CD4-positive, alpha-beta T cell treated with Interleukin-12 subunit alpha and Interleukin-12 subunit beta, for 1 hour (primary cell): ENCODE data around the gene BICC1.

Experiments used
- DNase-seq: peaks from one replicate; pipeline ENCODE4 v3.0.0-alpha.2; 2020

The BICC1 gene

GRCh38 chr10:58608826-58609531, 96.3 kb downstream of the BICC1 start:
- no peak for DNase-seq

DNA sequence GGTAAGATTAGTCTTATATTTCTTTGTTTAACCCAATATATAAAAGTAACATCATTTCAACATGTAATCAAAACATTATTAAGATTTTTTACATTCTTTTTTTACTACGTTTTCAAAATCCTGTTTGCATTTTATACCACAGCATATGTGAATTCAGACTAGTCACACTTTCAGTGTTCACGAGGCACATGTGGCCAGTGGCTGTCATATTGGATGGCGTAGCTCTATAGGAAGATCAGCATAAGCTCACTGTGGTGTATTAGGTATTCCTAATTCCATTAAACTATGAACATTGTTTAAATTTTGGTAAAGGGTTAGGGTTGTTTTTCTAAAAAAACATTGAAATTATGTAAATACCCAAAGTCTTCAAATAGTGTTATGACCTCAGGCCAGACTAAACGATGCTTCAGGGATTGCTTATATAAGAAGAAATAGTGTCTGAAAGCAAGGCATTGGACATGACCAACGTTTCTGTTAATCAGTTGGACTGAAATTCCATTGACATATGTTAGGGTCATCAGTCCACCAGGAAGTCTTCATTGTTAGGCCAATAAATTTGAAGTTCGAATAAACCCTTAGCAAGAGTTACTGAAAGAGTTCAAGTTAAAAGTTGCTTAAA, 97.0 kb downstream of the BICC1 start:
- no peak for DNase-seq

GRCh38 chr10:58615237-58615935, 102.7 kb downstream of the BICC1 start:
- DNase-seq: no peak

GRCh38 chr10:58618158-58618676, 105.5 kb downstream of the BICC1 start:
- no peak for DNase-seq

DNA sequence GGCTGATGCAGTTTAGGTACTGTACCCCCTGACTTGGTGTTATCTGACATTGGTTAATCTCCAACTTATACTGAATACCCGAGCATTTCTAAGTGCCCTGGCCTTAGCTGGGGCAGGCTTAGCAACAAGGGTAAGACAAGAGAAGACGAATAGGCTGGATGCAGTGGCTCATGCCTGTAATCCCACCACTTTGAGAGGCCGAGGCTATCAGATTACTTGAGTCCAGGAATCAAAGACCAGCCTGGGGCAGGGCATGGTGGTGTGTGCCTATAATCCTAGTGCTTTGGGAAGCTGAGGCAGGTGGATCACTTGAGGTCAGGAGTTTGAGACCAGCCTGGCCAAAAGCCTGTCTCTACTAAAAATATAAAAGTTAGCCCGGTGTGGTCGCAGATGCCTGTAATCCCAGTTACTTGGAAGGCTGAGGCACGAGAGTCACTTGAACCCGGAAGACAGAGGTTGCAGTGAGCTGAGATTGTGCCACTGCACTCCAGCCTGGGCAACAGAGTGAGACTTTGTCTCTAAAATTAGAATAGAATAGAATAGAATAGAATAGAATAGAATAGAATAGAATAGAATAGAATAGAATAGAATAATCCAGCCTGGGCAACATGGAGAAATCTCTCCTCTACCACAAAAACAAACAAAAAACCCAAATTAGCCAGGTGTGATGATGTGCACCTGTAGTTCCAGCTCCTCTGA, 108.9 kb downstream of the BICC1 start:
- no peak for DNase-seq

GRCh38 chr10:58622246-58622645, 109.6 kb downstream of the BICC1 start:
- DNase-seq: no peak

- DNase-seq: no peak
Observed at GRCh38 chr10:58625070-58625469, 112.4 kb downstream of the BICC1 start.

GRCh38 chr10:58627392-58627791, 114.7 kb downstream of the BICC1 start:
- no peak for DNase-seq

- DNase-seq: no peak
Observed at GRCh38 chr10:58631715-58632114, 119.0 kb downstream of the BICC1 start.

GRCh38 chr10:58632216-58632615, 119.5 kb downstream of the BICC1 start:
- no peak for DNase-seq

DNA sequence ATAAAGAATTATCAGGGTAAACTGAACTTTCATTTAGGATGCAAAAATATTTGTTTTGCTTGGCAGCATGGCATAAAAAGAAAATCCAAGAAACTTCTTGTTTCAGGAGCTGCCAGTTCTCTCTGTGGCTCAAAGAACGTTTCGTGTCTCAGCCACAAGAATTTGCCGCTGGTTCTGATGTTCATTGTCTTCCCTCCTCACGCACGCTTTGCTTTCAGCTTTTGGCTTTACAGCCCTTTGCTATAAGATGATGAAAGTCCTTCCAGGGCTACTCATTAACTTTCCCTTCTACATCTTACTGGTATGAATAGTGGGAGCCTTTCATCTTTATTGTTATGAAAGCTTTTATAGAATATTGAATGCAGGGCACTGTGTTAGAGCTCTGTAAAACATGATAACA, 124.7 kb downstream of the BICC1 start:
- DNase-seq: no peak

DNA sequence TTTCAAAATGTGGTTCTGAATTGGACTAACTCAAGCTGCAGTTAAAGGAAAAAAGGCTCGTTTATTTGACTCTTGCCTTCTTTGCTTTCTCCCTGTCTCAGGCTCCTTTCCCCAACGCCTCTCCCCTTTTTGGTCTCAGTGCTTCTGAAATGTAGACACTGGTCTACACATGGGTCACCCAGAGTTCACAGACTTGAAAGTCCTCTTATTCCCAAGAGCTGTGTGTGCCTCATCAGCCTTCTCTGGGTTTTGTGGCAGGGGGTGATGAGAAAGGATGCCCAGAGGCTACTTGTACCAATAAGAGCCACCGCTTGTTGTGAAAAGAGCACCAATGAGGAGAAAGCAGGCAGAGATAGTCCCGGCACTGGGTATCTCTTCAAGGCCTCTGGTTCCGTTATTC, 125.7 kb downstream of the BICC1 start:
- DNase-seq: no peak

DNA sequence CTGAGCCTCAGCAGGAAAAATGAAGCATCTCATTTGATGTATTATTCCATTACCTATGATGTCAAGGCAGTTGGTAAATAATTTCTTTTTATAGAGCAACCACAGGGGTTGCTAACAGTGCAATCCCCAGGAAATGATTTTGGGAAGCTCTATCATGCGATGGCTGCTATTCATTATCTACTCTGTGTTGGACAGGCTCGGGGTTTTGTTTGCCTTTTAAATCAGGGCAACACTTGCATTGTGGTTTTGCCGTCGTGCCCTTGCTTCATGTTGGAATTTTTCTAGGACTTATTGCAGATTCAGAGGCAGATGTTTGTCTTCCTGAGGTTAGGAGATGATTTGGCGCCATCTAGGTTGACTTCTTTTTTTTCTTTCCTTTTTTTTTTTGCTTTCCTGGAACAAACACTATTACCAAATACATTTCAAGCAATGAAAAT, 128.4 kb downstream of the BICC1 start:
- no peak for DNase-seq

DNA sequence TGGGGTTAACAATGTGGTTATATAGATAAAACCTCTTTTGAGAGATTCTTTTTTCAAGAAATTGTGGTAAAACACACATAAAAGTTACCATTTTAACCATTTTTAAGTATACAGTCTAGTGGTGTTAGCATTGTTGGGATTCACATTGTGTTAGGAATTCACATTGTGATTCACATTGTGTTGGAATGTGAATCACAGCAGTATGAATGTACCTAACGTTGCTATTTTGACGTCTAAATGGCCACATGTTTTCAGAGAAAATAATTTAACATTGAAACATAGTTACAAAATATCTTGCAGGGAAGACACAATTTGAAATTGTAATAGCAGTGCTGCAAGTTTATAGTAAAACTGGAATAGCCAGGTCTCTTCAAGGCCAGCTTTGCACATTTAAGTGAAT, 129.0 kb downstream of the BICC1 start:
- DNase-seq: no peak

DNA sequence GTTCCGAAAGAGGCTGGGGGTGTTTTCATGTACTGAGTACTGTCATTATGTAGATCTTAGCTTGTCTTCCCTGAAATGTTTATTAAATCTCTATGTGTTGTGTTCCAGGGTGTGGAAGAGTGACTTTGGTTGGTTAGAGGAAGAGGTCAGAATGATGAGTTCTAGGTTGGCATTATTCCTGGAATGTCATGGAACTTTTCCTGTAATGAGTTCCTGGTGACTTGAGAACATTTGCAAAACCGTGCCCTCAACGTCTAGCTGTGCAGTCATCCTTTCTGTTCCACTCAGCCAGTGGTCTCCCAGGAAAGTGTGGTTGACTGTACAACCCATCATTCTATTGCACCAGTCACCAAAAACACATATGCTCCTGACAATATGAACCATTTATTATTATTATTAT, 129.6 kb downstream of the BICC1 start:
- no peak for DNase-seq

GRCh38 chr10:58642916-58643428, 130.3 kb downstream of the BICC1 start:
- DNase-seq: no peak

DNA sequence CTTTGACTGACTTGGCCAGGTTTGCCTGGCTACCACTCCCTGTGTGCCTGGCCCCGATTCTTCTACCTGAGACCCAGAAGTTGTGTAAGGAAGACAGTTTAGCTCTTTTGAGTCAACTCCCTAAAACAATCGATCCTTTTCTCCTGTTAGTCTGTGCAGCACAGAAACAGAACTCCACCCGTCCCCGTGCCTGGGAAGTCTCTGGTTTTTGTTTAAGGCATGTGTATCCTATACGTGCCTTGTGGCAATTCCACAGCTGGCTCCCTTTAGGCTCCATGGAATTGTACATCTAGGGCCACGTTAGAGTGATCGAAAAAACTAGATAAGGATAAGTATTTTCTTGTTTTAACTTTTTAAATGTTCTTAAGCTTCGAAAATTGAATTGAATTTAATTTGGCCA, 131.6 kb downstream of the BICC1 start:
- no peak for DNase-seq

DNA sequence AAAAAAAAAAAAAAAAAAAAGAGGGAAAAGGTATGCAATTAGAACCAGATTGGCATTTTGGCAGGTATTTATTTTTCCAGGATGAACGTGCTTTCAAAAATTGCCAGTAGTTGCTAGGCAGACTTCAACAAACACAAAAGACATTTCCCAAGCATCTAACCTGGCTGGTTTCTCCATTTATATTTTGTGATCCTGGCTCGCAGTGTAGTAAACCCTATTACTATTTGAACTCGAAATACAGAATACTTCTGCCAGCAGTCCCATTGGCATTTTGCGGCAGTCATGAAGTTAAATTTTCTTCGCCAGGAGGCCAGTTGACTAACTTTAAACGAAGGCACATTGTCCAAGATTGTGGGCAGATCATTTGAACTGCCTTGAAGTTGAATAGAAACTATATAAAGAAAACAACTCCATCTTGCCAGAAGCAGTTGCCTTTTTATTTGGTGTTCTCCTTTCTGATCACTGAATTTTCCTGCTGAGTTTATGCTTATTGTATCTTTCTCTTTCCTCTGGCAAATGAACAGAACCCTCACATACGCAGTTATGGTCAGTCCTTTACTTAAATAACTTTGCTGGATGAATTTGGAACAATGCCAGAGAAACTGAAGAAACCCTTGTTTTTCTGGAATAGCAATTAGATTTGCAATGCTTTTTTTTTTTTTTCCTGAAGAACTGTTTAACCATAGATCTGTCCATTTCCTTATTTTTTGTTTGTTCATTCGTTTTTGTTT, 132.9 kb downstream of the BICC1 start:
- no peak for DNase-seq

DNA sequence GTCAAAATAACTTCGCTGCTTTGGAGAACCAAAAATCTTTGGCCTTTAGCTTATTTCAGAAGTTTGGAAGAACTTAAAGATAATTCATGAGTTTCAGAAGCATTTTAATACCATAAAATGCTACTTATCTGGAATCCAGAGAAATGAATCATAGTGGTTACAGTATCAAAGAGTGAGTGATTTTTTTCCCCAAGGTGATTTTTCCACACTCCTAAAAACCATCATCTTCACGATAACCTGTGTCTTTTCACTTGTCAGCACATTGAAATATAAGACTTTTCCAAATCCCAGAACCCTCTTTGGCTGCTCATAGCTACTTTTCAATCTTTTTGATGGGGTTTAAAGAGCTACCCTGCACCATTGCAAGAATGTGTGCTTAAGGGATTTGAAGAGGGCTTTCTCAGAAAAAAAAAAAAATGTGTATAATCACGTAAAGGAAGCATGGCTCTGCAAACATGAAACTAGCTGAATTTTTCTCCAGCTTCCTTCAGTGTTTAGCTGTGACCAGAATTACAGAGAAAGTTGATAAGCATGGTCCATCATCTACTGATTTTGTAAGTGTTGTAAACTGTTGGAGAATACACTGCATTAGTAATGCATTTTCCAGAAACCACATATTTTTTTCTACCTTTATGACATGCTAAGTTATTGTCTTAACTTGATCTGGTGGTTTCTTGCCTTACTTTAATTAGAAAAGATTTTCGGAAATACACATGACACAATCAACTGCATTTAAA, 134.9 kb downstream of the BICC1 start:
- DNase-seq: no peak

- no peak for DNase-seq
Observed at GRCh38 chr10:58648131-58648530, 135.5 kb downstream of the BICC1 start.

- no peak for DNase-seq
Observed at GRCh38 chr10:58651040-58651439, 138.4 kb downstream of the BICC1 start.

GRCh38 chr10:58651742-58652141, 139.1 kb downstream of the BICC1 start:
- no peak for DNase-seq
